Stimulated activated CD8-positive, alpha-beta memory T cell treated with anti-CD3 and anti-CD28 coated beads, Interleukin-7, amount 100 ng/mL, for 24 hours (primary cell): Measurements from ENCODE around the gene PRR5.

Experiments
- DNase-seq: peaks from one replicate; pipeline ENCODE4 v3.0.0-alpha.2; 2020; ENCODE audit warnings: low read depth

PRR5 gene

DNA sequence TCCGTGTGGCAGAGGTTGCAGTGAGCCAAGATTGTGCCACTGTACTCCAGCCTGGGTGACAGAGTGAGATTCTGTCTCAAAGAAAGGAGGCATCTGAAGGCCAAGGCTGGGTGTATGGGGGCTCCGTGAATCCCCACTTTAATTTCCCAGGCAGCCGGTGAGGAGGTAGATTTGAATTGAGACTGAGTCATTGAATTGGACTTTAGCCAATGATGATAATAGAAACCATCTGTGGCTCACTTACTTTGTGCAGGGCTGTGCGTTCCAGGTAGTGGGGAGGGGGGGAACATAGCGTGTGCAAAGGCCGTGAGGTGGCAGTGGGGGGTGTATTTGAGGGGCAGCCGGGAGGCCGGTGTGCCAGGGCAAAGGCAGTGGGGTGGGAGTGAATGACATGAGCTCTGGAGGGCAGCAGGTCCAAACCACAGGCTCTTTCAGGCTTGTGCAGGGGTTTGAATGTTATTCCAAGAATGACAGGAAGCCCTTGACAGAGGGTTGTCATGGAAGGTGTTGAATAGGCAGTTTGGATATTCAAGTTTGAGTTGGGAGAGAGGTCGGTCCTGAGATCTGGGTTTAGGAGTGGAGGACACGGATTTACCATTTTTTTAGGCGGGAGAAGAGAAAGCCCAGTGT, 56.5 kb downstream of the PRR5 start:
- DNase-seq = no peak

DNA sequence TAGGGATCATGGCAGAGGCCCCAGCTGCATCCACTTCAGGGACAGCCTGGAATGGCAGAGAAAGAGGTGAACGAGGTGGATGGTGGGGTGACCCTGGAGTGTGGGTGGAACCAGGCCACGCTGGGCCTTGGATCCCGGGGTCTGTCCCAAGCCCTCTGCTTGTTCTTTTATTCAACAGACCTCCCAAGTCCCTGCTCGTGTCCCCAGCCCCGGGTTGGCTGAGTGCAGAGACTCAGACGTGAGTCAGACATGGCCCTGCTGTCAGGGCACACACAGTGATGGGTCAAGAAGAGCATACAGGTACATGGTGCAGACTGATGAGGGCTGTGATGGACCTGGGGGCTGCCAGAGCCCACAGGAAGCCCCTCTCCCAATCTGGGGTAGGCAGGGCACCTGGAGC, 57.0 kb downstream of the PRR5 start:
- DNase-seq = no peak

DNA sequence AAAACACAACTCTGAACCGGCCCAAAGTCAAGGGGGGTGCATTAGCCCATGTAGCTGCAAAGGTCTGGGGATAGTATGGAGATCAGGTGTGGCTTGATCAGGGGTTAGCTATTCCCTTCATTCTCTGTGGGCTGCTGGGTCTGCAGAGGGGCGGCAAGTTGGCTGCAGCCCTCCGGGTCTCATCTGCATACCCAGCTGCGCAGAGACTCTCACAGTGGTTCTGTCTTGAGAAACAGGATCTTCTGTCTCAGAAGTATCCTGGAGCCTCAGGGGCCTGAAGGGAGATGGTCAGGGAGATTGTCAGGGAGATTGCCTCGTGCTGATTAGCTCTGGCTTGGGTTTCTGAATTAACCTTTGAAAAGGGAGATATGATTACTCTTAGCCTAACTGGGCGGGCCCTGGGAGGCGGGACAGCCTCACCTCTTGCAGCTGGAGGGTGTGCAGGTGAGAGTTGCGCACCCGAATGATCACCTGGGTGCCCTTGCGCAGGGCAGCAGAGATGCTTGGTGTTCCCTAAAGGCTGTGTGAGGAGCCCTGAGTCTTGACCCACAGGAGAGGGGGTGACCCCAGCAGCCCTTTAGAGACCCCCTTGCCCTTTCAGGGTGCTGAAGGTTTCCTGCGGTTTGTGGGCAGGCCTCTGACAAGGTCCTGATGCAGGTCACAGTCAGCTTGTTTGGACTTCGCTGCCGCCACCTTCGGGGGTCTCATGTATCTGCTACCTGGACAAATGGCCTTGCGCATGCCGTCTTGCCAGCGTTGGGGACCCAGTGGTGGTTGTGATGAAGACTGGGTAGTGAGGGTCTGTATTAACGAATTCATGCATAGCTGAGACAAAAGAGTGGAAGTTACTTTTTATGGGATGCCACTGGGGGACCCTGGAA, 57.7 kb downstream of the PRR5 start:
- no peak for DNase-seq

DNA sequence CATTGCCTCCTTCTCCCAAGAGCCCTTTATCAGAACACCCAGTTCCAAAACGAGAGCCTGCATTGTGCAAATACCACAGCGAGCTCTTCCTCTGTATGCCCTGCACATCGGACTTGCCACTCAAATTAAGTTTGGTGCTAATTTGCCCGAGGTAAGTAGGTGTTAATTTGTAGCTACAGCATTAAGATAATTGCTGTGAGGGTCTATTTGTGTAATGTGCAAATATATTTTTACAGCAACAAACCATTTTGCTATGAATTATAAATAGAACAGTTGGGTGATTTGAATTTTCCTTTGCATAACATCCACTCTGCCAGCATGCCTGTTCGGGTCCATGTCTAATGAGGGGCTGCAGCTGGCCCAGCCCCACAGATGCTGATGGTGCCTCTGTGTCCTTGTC, 58.5 kb downstream of the PRR5 start:
- DNase-seq = no peak

DNA sequence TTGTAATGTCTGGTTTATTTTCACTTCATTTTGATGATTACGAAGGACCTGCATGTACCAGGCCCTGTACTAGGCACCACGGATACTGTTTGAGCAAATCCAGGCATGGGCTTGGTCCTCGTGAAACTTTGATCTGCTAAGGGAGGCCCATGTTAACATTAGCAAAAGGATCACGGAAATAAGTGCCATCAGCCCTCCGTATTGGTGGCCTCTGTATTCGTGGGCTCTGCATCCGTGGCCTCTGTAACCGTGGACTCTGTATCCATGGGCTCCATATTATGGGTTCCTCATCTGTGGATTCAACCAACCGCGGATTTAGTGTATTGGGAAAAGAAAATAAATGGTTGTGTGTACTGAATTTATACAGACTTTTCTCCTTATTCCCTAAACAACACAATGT, 59.0 kb downstream of the PRR5 start:
- no peak for DNase-seq

DNA sequence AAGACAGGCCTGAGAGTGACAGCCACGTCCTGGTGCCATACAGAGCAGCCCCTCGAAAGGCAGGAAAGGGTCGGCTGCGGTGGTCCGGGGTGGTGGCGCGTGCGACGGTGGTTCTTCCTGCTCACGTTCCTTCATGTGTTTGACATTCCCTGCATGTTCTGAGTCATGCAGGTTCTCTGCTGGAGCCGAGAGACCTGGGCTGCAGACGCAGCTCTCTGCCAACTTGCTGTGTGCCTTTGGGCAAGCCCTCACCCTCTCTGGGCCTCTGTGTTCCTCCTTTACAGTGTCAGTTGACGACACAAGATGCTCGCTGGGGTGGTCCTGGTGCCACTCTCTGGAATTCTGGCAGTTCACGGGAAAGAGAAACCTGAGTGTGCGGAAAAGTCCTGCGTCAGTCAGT, 62.4 kb downstream of the PRR5 start:
- no peak for DNase-seq

DNA sequence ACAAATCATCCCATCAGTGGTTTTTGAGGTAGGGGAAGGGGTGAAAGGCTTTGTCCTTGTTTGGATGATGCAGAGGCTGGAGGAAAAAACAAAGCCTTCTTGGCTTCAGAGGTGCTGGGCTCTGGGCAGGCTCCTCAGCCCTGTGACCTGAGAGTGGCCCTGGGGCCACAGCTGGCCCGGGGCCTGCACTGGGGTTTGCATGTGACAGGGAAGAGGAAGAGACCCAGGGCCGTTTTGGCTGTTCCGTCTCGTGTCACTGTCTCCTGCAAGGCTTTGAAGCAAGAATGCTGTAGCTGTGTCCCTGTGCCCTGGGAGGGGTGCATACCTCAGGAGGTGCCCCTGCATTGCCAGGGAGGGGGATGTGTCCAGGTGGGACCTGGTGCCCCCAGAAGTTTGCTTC, 63.0 kb downstream of the PRR5 start:
- no peak for DNase-seq

DNA sequence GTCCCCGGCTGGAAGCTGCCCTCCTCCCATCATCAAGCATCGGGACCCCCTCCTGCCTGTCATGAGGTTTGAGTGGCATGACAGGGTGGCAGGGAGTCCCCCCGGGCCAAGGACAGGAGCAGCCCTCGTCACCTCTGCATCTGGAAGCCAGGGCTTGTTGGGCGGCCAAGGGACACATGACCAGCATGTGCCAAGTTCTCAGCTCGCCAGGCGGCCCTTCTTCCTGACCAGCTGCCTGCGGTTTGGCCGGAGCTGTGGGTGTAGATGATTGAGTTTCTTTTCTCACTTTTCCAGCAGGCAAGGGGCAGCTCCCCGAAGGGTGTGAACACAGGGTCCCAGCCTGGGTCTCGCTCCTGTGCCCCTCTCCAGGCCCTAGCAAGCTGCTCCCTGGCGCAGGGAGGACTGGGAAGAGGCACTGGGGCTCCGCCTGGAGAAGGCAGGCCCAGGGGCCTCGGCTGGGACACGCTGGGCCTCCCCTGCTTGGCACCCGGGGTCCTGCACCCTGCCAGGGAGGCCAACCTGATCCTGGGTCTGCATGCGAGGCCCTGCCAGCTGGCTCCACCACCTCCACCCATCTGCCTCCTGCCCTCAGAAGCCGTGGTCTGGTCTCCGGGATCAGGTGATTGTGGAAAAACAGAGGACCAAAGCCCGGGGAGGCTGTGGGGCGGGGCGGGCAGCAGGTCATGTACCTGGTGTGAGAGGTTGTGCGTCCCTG, 63.7 kb downstream of the PRR5 start:
- no peak for DNase-seq

DNA sequence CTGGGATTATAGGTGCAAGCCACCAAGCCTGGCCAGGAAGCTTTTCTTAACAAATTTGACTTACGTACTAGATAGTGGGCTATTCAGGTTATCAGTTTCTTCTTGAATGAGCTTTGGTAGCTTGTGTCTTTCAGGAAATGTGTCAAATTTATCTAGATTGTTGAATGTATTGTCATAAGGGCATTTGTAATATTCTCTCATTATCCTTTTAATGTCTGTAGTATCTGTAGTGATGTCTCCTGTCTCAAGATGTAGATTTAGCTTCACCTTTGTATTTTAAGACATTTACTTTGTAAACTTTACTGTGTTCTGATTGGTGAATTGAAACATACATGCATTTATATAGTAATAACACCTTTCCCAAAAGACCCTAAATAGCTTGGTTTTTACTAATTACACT, 71.1 kb downstream of the PRR5 start:
- DNase-seq = no peak

DNA sequence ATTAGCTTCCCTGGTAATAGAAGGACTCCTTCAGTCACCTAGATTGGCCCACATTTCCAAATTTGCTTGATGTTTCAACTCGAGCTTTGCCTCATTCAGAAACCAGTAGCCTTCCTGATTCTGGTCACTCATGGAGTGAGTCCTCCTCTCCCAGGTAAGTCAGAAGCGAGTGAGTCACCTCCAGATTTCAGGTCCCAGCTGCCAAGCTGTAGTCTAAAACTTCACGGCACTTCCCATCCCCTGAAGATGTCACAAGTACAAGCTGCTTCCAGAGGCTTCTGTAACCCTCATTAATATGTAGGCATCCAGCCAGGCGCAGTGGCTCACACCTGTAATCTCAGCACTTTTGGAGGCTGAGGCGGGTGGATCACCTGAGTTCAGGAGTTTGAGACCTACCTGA, 73.9 kb downstream of the PRR5 start:
- DNase-seq = no peak

DNA sequence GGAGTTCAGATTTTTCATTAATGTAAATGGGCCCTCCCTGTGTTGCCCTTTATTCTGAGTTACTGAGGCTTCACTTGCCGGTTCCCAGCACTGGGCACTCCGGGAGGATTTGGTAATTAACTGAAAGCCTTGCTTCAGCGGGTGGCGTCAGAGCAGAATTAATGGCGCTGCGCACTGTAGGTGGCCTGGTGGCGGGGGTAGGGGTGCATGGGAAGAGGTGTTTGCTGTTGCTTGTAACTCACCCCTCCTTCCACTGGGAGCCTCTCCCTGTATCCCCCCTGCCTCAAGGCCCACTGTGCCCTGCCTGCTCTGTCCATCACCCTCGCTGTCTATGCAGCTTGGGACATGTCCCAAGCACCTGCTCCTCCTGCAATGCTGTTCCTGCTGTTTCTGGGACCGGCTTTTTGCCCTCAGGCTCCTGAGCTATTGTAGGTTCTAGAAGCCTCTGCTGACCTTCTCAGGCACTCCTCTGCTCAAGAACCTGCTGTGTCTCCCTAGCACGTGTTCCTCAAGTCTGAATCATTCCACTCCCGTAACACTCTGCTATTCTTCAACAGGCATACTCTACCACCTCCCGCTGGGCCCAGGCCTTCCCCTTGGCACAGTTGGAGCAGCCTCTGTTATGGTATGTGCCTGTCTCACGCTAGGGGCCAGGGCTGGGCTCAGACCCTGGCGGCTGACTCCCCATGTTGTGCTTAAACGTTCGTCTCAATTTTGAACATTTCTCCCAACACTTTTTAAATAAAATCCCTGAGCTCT, 74.8 kb downstream of the PRR5 start:
- DNase-seq = no peak

DNA sequence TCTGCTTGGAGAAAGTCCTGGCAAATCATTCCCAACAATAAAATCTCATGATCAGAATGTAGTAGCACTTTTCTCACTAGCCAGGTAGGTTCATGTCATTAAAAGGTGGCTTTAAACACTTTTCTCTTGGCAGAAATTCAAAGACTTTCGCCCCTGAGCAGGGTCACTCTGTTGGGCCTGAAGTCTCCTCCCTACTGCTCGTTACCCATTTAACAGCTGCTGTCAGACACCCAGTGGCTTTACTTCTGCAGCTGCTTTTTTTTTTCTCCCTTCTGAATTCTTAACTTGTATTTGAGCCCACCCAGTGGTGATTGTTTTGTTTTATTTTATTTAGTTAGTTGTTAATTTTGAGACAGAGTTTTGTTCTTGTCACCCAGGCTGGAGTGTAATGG, 75.4 kb downstream of the PRR5 start:
- no peak for DNase-seq

DNA sequence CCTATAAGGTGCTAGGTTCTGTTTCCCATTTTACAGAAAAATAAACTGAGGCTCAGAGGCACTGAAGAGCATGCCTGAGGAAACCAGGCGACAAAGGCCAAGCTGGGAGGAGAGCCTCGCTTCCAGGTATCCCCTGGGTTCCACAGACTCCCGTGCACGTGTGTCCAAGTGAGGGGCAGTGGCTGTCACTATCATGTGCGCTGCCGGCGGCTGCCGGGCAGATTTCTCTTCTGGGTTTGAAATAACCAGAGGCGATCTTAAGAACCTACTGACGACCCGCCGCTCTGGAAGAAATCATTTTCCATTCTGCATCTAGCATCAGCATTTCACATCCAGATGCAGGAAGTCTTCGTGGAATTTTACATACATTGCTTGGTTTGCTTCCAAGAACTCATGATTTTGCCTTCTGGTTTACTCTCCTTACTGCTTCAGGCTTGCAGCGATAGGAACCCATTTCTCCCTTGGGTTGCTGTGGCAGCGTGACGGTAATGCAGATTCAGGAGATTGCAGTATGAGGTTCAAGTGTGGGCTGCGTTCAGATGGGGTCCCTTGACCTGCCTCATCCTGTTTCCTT, 79.0 kb downstream of the PRR5 start:
- no peak for DNase-seq

DNA sequence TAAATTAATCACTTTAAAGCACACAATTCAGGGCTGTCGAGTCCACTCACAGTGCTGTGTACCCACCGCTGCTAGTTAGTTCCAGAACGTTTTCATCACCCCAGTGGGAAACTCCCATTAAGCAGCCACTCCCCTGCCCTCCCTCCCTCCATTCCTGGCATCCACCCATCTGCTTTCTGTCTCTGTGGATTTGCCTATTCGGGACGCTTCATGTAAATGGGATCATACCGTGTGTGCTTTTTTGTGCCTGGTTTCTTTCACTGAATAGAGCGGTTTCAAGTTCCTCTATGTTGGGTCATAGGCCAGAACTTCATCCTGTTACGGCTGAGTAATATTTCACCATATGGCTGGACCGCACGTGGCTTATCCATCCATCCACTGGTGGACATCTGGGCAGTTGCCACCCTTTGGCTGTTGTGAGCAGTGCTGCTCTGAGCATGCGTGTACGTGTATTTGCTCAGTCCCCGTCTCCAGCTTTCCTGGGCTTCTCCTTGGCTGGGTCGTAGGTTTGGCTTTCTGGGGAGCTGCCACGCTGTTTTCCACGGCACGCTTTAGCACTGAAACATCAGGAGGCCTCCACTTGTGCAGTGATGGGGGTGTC, 80.5 kb downstream of the PRR5 start:
- no peak for DNase-seq

DNA sequence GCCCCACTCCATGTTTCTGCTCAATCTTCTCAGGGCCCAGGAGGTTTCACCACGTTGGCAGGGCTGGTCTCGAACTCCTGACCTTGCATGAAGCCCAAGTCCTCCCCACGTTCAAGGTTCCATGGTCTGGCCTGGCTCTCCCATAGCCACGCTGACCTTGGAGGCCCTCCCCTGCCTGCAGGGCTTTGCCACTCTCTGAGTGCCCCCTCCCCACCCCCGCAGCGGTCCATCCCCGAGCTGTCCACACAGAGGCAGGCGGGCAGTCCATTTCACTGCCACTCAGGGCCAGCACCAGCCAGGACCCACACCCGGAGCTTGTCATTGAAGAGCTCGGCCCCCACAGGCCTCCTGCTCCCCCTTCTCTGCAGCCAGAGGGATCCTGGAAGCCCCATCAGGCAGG, 81.1 kb downstream of the PRR5 start:
- no peak for DNase-seq

DNA sequence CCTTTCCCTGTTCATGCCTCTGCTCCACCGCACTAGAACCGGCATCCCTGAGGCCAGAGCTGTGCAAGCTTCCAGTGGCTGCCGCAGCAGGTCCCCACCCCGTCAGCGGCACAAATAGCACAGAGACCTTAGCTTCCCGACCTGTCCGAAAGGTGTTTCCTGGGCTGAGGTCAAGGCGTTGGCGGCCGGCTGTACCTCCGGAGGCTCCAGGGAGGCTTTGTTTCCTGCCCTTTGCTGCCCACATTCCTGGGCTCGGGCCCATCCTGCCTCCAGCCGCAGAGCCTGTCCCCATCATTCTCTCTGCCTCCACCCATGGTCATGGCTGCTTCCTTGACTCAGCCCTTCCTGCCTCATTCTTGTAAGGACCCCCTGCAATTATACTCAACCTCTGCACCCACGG, 81.6 kb downstream of the PRR5 start:
- DNase-seq = no peak

DNA sequence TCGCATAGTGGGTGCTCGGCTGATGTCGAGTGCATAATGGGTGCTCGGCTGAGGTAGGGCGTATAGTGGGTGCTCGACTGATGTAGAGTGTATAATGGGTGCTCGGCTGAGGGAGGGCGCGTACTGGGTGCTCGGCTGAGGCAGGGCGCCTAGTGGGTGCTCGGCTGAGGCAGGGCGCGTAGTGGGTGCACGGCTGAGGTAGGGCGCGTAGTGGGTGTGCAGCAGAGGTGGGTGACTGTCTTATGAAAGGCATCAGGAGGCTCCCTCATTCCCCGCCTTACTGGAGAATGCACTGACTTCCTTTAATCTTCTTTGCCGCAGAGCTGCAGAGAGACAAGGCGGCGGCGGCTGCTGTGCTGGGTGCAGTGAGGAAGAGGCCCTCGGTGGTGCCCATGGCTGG, 84.1 kb downstream of the PRR5 start:
- no peak for DNase-seq

DNA sequence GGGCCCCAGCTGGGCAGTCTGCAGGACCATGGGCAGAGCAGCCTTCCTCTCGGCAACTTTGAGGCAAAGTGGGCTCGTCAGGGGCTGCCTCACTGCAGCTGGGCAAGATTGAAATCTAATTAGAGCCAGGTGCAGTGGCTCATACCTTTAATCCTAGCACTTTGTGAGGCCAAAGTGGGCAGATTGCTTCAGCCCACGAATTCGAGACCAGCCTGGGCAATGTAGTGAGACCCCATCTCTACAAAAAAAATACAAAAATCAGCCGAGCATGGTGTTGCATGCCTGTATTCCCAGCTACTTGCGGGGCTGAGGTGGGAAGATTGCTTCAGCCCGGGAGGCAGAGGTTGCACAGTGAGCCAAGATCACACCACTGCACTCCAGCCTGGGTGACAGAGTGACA, 84.6 kb downstream of the PRR5 start:
- no peak for DNase-seq
